ENCODE data around the gene B3GAT1.

DNA sequence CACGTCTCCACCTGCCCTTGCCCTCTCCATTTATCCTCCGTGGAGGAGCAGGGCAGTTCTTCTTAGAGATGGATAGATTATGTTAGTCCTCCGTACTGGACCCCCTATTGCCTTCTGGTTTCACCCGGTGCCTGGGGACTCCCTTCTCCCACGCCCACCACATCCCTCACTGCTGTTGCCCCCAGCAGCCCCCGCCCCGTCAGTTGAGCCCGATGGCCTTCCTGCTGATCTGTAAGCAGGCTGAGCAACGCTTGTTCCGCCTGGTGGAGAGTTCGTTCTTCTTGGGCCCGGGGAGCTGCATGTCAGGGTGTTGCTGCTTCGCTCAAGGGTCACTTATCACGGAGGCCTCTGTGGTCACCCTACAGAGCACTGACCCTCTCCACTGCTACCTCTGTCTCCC, 34.2 kb downstream of the B3GAT1 start:
- TF ChIP-seq FOXK2 (IDR thresholded peaks at IDR 0.05) = no peak
- TF ChIP-seq, protein P1, sequence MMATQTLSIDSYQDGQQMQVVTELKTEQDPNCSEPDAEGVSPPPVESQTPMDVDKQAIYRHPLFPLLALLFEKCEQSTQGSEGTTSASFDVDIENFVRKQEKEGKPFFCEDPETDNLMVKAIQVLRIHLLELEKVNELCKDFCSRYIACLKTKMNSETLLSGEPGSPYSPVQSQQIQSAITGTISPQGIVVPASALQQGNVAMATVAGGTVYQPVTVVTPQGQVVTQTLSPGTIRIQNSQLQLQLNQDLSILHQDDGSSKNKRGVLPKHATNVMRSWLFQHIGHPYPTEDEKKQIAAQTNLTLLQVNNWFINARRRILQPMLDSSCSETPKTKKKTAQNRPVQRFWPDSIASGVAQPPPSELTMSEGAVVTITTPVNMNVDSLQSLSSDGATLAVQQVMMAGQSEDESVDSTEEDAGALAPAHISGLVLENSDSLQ (IDR thresholded peaks at IDR 0.05) = no peak
- no peak for TF ChIP-seq NFRKB (IDR thresholded peaks at IDR 0.05)
- no peak for TF ChIP-seq BHLHE40 (IDR thresholded peaks at IDR 0.05; ENCODE audit: borderline replicate concordance)
- TF ChIP-seq SUZ12 (IDR thresholded peaks at IDR 0.05) = no peak
- TF ChIP-seq TARDBP (IDR thresholded peaks at IDR 0.05) = no peak
- no peak for TF ChIP-seq ARNT (IDR thresholded peaks at IDR 0.05)

Measured in HEK293T (cell line).